Kidney epithelial cell (primary cell): ENCODE data around the gene TMEM52B. TPM values are rescaled to one million over a fixed set of nuclear protein-coding genes. Genes with fewer than 3 reads are reported as not detected.
A peak's percentile ranks its signal among the peaks of the same experiment; 100 is the strongest.

Source experiments
- DNase-seq: peaks from one replicate; pipeline ENCODE4 v3.0.0-alpha.2; 2010; ENCODE audit warnings: low read depth
- H3K27me3 ChIP-seq: 2 replicates; pipeline ENCODE4 v1.6.0; 2011; ENCODE audit warnings: low read length; ENCODE audit not compliant: control insufficient read depth, insufficient read depth
- H3K36me3 ChIP-seq: 2 replicates; pipeline ENCODE4 v1.5.1; 2011; ENCODE audit warnings: low read length; ENCODE audit not compliant: control insufficient read depth, insufficient read depth
- H3K4me3 ChIP-seq: 2 replicates; pipeline ENCODE4 v1.5.1; 2011; ENCODE audit warnings: low read depth, mild to moderate bottlenecking, control low read depth, low read length
- CTCF ChIP-seq: IDR thresholded peaks from 2 replicates; pipeline ENCODE4 v1.5.1; 2011; ENCODE audit warnings: mild to moderate bottlenecking, moderate library complexity, low read length, control low read depth, inconsistent platforms; ENCODE audit not compliant: insufficient read depth, poor library complexity, severe bottlenecking
- total RNA-seq: library from RNA; depleted of rRNA; stranded (reverse); fragments of >200 nt; gene quantifications from 2 replicates; pipeline ENCODE4 v1.2.3, GENCODE V29; 2015

Gene TMEM52B
- total RNA-seq, 1 donor from 2014 or later = not detected

GRCh38 chr12:10235761-10236631 lies 57.2 kb downstream of the TMEM52B start:
- no peak overlapping the region for H3K4me3 ChIP-seq
- peak; percentile 73 for TF ChIP-seq CTCF
- no peak for DNase-seq
- no peaks in the 10 kb centered on the region for H3K27me3 ChIP-seq
- H3K36me3 ChIP-seq = no peaks in the 10 kb centered on the region

GRCh38 chr12:10236720-10237119 lies 57.9 kb downstream of the TMEM52B start:
- Histone ChIP-seq H3K4me3 (no peak overlapping the region), H3K36me3 (no peaks in the 10 kb centered on the region), H3K27me3 (no peaks in the 10 kb centered on the region)
- no peak for TF ChIP-seq CTCF
- DNase-seq = no peak

- Histone ChIP-seq H3K4me3 (no peak overlapping the region), H3K36me3 (no peaks in the 10 kb centered on the region), H3K27me3 (no peaks in the 10 kb centered on the region)
- DNase-seq = no peak
- TF ChIP-seq CTCF = no peak
These were observed 59.7 kb downstream of the TMEM52B start for GRCh38 chr12:10238526-10238925.

- Histone ChIP-seq H3K36me3 (no peaks in the 10 kb centered on the region), H3K27me3 (no peaks in the 10 kb centered on the region), H3K4me3 (no peak overlapping the region)
- TF ChIP-seq CTCF = no peak
- no peak for DNase-seq
These were observed 62.5 kb downstream of the TMEM52B start for GRCh38 chr12:10241290-10241689.

Other genes with a start within 250 kb of the TMEM52B start
- gene CLEC2A, start 246.7 kb upstream of the TMEM52B start, total RNA-seq = not detected in 2 replicates
- not detected in 2 replicates for gene CLEC12A, start 207.6 kb upstream of the TMEM52B start, total RNA-seq
- gene CLEC1B, start 179.9 kb upstream of the TMEM52B start, total RNA-seq = not detected in 2 replicates
- not detected in 2 replicates for gene CLEC12B, start 168.4 kb upstream of the TMEM52B start, total RNA-seq
- not detected in 2 replicates for gene CLEC9A, start 148.3 kb upstream of the TMEM52B start, total RNA-seq
- 0.04 TPM in 1 of 2 replicates, not detected in the other for gene CLEC1A, start 80.0 kb upstream of the TMEM52B start, total RNA-seq
- 0.07 and 0.13 TPM in 2 replicates for gene CLEC7A, start 48.8 kb upstream of the TMEM52B start, total RNA-seq
- gene OLR1, start 6.9 kb upstream of the TMEM52B start, total RNA-seq = not detected in 2 replicates
- 44.2 and 47.0 TPM in 2 replicates for gene GABARAPL1, start 33.8 kb downstream of the TMEM52B start, total RNA-seq
- gene KLRD1, start 128.8 kb downstream of the TMEM52B start, total RNA-seq = under 0.01 and 1.5 TPM in 2 replicates
- 0.48 TPM in 1 of 2 replicates, not detected in the other for gene KLRK1, start 211.0 kb downstream of the TMEM52B start, total RNA-seq
- not detected in 2 replicates for gene KLRC4, start 230.7 kb downstream of the TMEM52B start, total RNA-seq
- not detected in 2 replicates for gene KLRC3, start 241.6 kb downstream of the TMEM52B start, total RNA-seq